ENCODE results near the gene C3orf49.

Gene C3orf49

GRCh38 chr3:63895422-63896189 is 76.5 kb downstream of the C3orf49 start:
- no peak for DNase-seq (ENCODE audit: low read depth)
- no peak overlapping the region for H3K4me3 ChIP-seq (ENCODE audit: low read depth, low read length)
- TF ChIP-seq CTCF (IDR thresholded peaks at IDR 0.05; ENCODE audit: low read depth, low read length, missing control alignments), result no peak

GRCh38 chr3:63896332-63897030 is 77.4 kb downstream of the C3orf49 start:
- H3K4me3 ChIP-seq (ENCODE audit: low read depth, low read length), result no peak overlapping the region
- TF ChIP-seq CTCF (IDR thresholded peaks at IDR 0.05; ENCODE audit: low read depth, low read length, missing control alignments), result no peak
- no peak for DNase-seq (ENCODE audit: low read depth)
